GM10248 (cell line): ENCODE results near the gene GBA3.

Experiments
- CTCF ChIA-PET: fragments of 300-600 bp; sonication (Branson Sonifier 250); formaldehyde crosslinking; extraction: SDS; loops from one replicate; lab custom pipeline; 2021; ENCODE audit warnings: antibody characterized with exemption; lab: Yijun Ruan, JAX
- POLR2A ChIA-PET: fragments of 350-650 bp; sonication (Branson Sonifier 250); formaldehyde crosslinking; extraction: SDS; loops from one replicate; lab custom pipeline; 2020; ENCODE audit warnings: antibody characterized with exemption; lab: Yijun Ruan, JAX
- DNase-seq: peaks from one replicate; pipeline ENCODE4 v3.0.0; 2012; ENCODE audit errors: extremely low spot score
- TF ChIP-seq, protein P1 (sequence below): IDR thresholded peaks from 2 replicates; pipeline ENCODE4 v1.5.1; 2012; ENCODE audit warnings: mild to moderate bottlenecking, low read depth; ENCODE audit errors: extremely low read depth, missing control alignments, control extremely low read depth

GBA3 gene

GRCh38 chr4:22741744-22742143 is 49.0 kb downstream of the GBA3 start:
- TF ChIP-seq, protein P1, sequence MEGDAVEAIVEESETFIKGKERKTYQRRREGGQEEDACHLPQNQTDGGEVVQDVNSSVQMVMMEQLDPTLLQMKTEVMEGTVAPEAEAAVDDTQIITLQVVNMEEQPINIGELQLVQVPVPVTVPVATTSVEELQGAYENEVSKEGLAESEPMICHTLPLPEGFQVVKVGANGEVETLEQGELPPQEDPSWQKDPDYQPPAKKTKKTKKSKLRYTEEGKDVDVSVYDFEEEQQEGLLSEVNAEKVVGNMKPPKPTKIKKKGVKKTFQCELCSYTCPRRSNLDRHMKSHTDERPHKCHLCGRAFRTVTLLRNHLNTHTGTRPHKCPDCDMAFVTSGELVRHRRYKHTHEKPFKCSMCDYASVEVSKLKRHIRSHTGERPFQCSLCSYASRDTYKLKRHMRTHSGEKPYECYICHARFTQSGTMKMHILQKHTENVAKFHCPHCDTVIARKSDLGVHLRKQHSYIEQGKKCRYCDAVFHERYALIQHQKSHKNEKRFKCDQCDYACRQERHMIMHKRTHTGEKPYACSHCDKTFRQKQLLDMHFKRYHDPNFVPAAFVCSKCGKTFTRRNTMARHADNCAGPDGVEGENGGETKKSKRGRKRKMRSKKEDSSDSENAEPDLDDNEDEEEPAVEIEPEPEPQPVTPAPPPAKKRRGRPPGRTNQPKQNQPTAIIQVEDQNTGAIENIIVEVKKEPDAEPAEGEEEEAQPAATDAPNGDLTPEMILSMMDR, result no peak
- no peak for DNase-seq
- ChIA-PET POLR2A (no interaction called here), CTCF (interaction anchor here (1.5 kb wide), 1 partner anchor 18 kb away, joined by 3 read pairs; no protein-coding TSS in a partner anchor)

GRCh38 chr4:22743290-22743689 is 50.6 kb downstream of the GBA3 start:
- ChIA-PET CTCF (no interaction called here), POLR2A (no interaction called here)
- DNase-seq, result no peak
- TF ChIP-seq, protein P1, result no peak

- no peak for DNase-seq
- POLR2A ChIA-PET, result no interaction called here
- CTCF ChIA-PET, result no interaction called here
- TF ChIP-seq, protein P1, result no peak
These were observed 51.8 kb downstream of the GBA3 start for GRCh38 chr4:22744478-22745062.

DNA sequence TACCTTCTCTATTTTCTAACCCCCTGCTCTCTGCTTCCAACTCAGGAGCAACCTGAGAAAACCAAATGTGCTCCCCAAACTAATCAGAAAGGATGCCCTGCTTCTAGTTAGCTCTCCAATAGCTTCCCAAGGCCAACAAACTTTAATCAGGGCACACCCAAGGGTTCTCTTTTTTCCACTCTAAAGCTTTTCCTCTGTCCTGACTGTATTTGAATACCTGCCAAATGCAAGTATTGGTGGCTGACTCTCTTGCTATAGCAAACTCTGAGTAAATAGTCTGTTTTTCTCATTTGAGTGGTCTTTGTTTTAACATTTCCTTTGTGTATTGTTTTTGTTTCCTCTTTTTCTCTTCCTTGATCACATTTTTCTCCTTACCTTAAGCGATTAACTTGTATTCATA is 52.5 kb downstream of the GBA3 start:
- ChIA-PET CTCF (interaction anchor here (0.7 to 1.3 kb wide), 3 partner anchors 12 to 956 kb away, joined by 3 read pairs; no protein-coding TSS in a partner anchor), POLR2A (no interaction called here)
- DNase-seq, result no peak
- TF ChIP-seq, protein P1, result no peak

DNA sequence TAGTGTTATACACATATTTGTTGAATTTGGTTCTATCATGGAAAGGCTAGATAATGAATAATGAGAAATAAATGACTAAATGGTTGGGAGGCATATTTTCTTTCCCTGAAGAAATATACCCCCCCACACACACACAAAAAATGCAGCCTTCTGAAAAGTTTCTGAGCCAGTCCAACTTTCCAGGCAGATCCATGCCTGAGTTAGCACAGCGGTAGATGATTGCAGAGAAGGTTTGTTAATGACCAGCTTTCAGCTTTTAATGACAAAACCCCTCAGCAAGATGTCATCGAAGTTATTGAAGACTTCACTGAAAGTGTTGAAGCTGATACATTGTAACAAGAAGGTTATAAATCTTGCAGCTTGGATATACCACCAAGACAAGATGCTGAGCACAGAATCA is 61.4 kb downstream of the GBA3 start:
- DNase-seq, result no peak
- TF ChIP-seq, protein P1, result no peak
- ChIA-PET POLR2A (no interaction called here), CTCF (no interaction called here)

- TF ChIP-seq, protein P1, result no peak
- no peak for DNase-seq
- POLR2A ChIA-PET, result no interaction called here
- CTCF ChIA-PET, result interaction anchor here (1.0 kb wide), 1 partner anchor 17 kb away, joined by 3 read pairs; no protein-coding TSS in a partner anchor
These were observed 69.8 kb downstream of the GBA3 start for GRCh38 chr4:22762548-22762947.
